ENCODE data around the gene PXYLP1. TPM values are rescaled to one million over a fixed set of nuclear protein-coding genes. Genes with fewer than 3 reads are reported as not detected.

The PXYLP1 gene
- total RNA-seq, 4 donors from 2014 or later: 0.46 to 13.1 (median 2.2) TPM

- intact Hi-C loops (cut with DNase I; ENCODE audit: low total_unique reads) (loop anchor here (1.0 to 5.0 kb wide), 4 partner anchors 85 to 294 kb away; no protein-coding TSS in a partner anchor), in situ Hi-C loops (cut with MboI; ENCODE audit: low sequenced_read_pairs in 4 of 4) (loop anchor here (5.0 to 25.0 kb wide), 7 partner anchors 85 to 305 kb away; no protein-coding TSS in a partner anchor)
- no peak overlapping the region for H3K4me3 ChIP-seq
- ATAC-seq: peak; percentile 98 to 99
- DNase-seq: peak; percentile 84 to 95
- H3K9me3 ChIP-seq: no peaks in the 10 kb centered on the region
- H3K27ac ChIP-seq: no peak overlapping the region
- H3K36me3 ChIP-seq: no peaks in the 10 kb centered on the region
- no peaks in the 10 kb centered on the region for H3K27me3 ChIP-seq
- TF ChIP-seq POLR2A (IDR thresholded peaks at IDR 0.05) (no peak), CTCF (IDR thresholded peaks at IDR 0.05 in 4 of 5, conservative IDR thresholded peaks at IDR 0.05 in 1 of 5) (peak; percentile 96 to 97 (median 96))
- H3K4me1 ChIP-seq: no peaks in the 10 kb centered on the region
Observed at GRCh38 chr3:141192345-141192744, 39.3 kb upstream of the PXYLP1 start.

GRCh38 chr3:141193066-141193830 lies 38.4 kb upstream of the PXYLP1 start:
- intact Hi-C loops (cut with DNase I; ENCODE audit: low total_unique reads): loop anchor here (2.0 to 5.0 kb wide), 2 partner anchors 86 to 182 kb away; no protein-coding TSS in a partner anchor
- no peaks in the 10 kb centered on the region for H3K36me3 ChIP-seq
- TF ChIP-seq POLR2A (IDR thresholded peaks at IDR 0.05): no peak
- TF ChIP-seq CTCF (IDR thresholded peaks at IDR 0.05 in 4 of 5, conservative IDR thresholded peaks at IDR 0.05 in 1 of 5): no peak
- DNase-seq (no peak), ATAC-seq (no peak)
- H3K4me1 ChIP-seq: no peaks in the 10 kb centered on the region
- H3K4me3 ChIP-seq: no peak overlapping the region
- in situ Hi-C loops (cut with MboI; ENCODE audit: low sequenced_read_pairs in 4 of 4): loop anchor here (5.0 to 25.0 kb wide), 7 partner anchors 86 to 306 kb away; no protein-coding TSS in a partner anchor
- no peaks in the 10 kb centered on the region for H3K9me3 ChIP-seq
- no peaks in the 10 kb centered on the region for H3K27me3 ChIP-seq
- H3K27ac ChIP-seq: no peak overlapping the region

- H3K4me3 ChIP-seq: no peak overlapping the region
- intact Hi-C loops (cut with DNase I; ENCODE audit: low total_unique reads): no loop called here
- H3K36me3 ChIP-seq: no peaks in the 10 kb centered on the region
- H3K9me3 ChIP-seq: no peaks in the 10 kb centered on the region
- DNase-seq (no peak), ATAC-seq (no peak)
- in situ Hi-C loops (cut with MboI; ENCODE audit: low sequenced_read_pairs in 4 of 4): no loop called here
- H3K27ac ChIP-seq: no peak overlapping the region
- H3K27me3 ChIP-seq: no peaks in the 10 kb centered on the region
- no peaks in the 10 kb centered on the region for H3K4me1 ChIP-seq
- TF ChIP-seq POLR2A (IDR thresholded peaks at IDR 0.05) (no peak), CTCF (IDR thresholded peaks at IDR 0.05 in 4 of 5, conservative IDR thresholded peaks at IDR 0.05 in 1 of 5) (no peak)
Observed at GRCh38 chr3:141201122-141201521, 30.5 kb upstream of the PXYLP1 start.

- ATAC-seq: no peak
- H3K27me3 ChIP-seq: no peaks in the 10 kb centered on the region
- H3K36me3 ChIP-seq: no peaks in the 10 kb centered on the region
- intact Hi-C loops (cut with DNase I; ENCODE audit: low total_unique reads) (no loop called here), in situ Hi-C loops (cut with MboI; ENCODE audit: low sequenced_read_pairs in 4 of 4) (no loop called here)
- DNase-seq: no peak
- no peaks in the 10 kb centered on the region for H3K4me1 ChIP-seq
- no peaks in the 10 kb centered on the region for H3K9me3 ChIP-seq
- no peak overlapping the region for H3K27ac ChIP-seq
- no peak overlapping the region for H3K4me3 ChIP-seq
- TF ChIP-seq CTCF (IDR thresholded peaks at IDR 0.05 in 4 of 5, conservative IDR thresholded peaks at IDR 0.05 in 1 of 5) (no peak), POLR2A (IDR thresholded peaks at IDR 0.05) (no peak)
Observed at GRCh38 chr3:141202682-141203081, 28.9 kb upstream of the PXYLP1 start.
